MCF 10A (cell line): ENCODE data around the gene FZD8. TPM values are rescaled to one million over a fixed set of nuclear protein-coding genes. Genes with fewer than 3 reads are reported as not detected.

Source experiments
- BruUV-seq: library from RNA; stranded (reverse); fragments of 400-500 nt; replicated peaks from 2 replicates; lab custom pipeline; 2021; lab: Mats Ljungman, UMichigan
- CTCF ChIA-PET: fragments of 300-600 bp; sonication (Branson Sonifier 250); formaldehyde crosslinking; extraction: SDS; loops from one replicate; lab custom pipeline; 2021; ENCODE audit warnings: antibody characterized with exemption, inconsistent platforms; lab: Yijun Ruan, JAX
- POLR2A ChIA-PET: fragments of 300-600, 350-650 bp; sonication (Branson Sonifier 250); formaldehyde crosslinking; extraction: SDS; loops from one replicate; lab custom pipeline; 2020; ENCODE audit warnings: antibody characterized with exemption, inconsistent platforms; lab: Yijun Ruan, JAX
- DNase-seq: peaks from one replicate; pipeline ENCODE4 v3.0.0-alpha.2; 2018; ENCODE audit not compliant: unreplicated experiment
- H3K27ac Mint-ChIP-seq: one replicate; pipeline ENCODE4 v1.8.0; 2022; ENCODE audit warnings: mild to moderate bottlenecking, low read depth, mixed read lengths; ENCODE audit not compliant: unreplicated experiment
- H3K27me3 Mint-ChIP-seq: one replicate; pipeline ENCODE4 v1.8.0; 2022; ENCODE audit warnings: mixed read lengths; ENCODE audit not compliant: insufficient read depth, unreplicated experiment
- H3K36me3 Mint-ChIP-seq: one replicate; pipeline ENCODE4 v1.8.0; 2022; ENCODE audit warnings: mild to moderate bottlenecking, moderate library complexity, mixed read lengths; ENCODE audit not compliant: insufficient read depth, unreplicated experiment
- H3K4me1 Mint-ChIP-seq: one replicate; pipeline ENCODE4 v1.8.0; 2022; ENCODE audit warnings: mixed read lengths; ENCODE audit not compliant: insufficient read depth, unreplicated experiment
- H3K4me3 Mint-ChIP-seq: one replicate; pipeline ENCODE4 v1.8.0; 2022; ENCODE audit warnings: mild to moderate bottlenecking, moderate library complexity, mixed read lengths; ENCODE audit not compliant: unreplicated experiment
- H3K9me3 Mint-ChIP-seq: one replicate; pipeline ENCODE4 v1.8.0; 2022; ENCODE audit warnings: mixed read lengths; ENCODE audit not compliant: unreplicated experiment
- intact Hi-C: fragments of 100-400 bp; cut with micrococcal nuclease; formaldehyde crosslinking; loops from 2 replicates; pipeline ENCODE4 v1.14.1; 2022
- total RNA-seq: library from RNA; stranded (reverse); gene quantifications from 2 replicates; pipeline ENCODE4 v1.2.3, GENCODE V29; 2022
- TF ChIP-seq, protein P1 (sequence below): fragments of 200-600 bp; IDR thresholded peaks from one replicate; pipeline ENCODE4 v1.8.0; 2022; ENCODE audit warnings: antibody characterized with exemption, mild to moderate bottlenecking; ENCODE audit not compliant: unreplicated experiment

The FZD8 gene
- total RNA-seq, 1 experiment from 2014 or later: 9.8 TPM

DNA sequence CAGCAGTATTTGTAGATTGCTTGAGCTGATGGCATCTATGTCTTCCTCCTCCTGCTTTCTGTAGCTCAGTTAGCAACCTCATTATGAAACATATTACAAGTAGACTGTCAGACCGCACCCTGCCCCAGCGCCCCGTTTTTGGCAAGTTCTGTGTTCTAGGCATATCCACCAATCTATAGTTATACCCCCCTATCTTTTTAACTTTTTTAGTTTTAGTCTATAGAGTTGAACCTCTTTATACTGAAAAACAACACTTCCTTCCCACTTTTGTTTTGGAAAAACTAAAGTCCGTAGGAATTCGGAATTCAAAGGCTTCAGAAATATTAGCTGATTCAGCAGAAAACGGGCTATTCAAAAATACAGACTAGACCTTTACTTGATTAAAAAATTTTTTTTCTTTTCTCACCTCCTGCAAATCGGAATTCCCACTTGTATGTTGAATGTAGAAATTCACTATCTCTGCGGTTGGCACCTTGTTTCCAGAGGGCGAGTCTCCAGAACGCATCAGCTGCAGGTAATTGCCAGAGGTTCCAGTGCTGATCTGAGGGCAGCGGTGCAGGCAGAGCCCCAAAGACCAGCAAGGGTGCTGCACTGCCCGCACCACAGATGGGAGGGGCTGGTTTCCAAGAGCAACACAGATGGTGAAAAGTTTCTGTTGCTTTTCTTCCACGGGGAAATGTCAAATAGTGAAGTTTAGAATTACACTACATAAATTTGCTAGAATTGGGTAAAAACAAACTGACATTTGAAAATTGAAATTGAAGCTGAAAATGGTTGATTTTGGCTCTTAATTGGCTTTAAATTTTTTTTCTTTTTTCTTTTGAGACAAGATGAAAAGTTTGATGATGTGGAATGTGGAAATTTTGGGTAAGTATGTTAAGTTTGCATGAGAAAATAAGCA is 2.2 kb upstream of the FZD8 start:
- Mint-ChIP-seq H3K9me3 (no peaks in the 10 kb centered on the region), H3K4me3 (peak overlapping the region; percentile 85), H3K36me3 (peaks cover 22% of the 10 kb centered on the region), H3K27me3 (no peaks in the 10 kb centered on the region), H3K27ac (no peak overlapping the region), H3K4me1 (peaks cover 6% of the 10 kb centered on the region)
- TF ChIP-seq, protein P1, sequence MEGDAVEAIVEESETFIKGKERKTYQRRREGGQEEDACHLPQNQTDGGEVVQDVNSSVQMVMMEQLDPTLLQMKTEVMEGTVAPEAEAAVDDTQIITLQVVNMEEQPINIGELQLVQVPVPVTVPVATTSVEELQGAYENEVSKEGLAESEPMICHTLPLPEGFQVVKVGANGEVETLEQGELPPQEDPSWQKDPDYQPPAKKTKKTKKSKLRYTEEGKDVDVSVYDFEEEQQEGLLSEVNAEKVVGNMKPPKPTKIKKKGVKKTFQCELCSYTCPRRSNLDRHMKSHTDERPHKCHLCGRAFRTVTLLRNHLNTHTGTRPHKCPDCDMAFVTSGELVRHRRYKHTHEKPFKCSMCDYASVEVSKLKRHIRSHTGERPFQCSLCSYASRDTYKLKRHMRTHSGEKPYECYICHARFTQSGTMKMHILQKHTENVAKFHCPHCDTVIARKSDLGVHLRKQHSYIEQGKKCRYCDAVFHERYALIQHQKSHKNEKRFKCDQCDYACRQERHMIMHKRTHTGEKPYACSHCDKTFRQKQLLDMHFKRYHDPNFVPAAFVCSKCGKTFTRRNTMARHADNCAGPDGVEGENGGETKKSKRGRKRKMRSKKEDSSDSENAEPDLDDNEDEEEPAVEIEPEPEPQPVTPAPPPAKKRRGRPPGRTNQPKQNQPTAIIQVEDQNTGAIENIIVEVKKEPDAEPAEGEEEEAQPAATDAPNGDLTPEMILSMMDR: no peak
- intact Hi-C loops: loop anchor here (5.0 to 10.0 kb wide), 3 partner anchors 581 to 961 kb away; no protein-coding TSS in a partner anchor
- ChIA-PET CTCF (interaction anchor here (0.6 to 1.1 kb wide), 3 partner anchors 97 to 884 kb away, joined by 3 to 4 read pairs (median 3); no protein-coding TSS in a partner anchor), POLR2A (interaction anchor here (0.8 to 1.1 kb wide), 3 partner anchors 1096 to 1135 kb away, joined by 3 to 6 read pairs (median 4); no protein-coding TSS in a partner anchor)
- BruUV-seq: TSS peak; percentile 29
- no peak for DNase-seq

DNA sequence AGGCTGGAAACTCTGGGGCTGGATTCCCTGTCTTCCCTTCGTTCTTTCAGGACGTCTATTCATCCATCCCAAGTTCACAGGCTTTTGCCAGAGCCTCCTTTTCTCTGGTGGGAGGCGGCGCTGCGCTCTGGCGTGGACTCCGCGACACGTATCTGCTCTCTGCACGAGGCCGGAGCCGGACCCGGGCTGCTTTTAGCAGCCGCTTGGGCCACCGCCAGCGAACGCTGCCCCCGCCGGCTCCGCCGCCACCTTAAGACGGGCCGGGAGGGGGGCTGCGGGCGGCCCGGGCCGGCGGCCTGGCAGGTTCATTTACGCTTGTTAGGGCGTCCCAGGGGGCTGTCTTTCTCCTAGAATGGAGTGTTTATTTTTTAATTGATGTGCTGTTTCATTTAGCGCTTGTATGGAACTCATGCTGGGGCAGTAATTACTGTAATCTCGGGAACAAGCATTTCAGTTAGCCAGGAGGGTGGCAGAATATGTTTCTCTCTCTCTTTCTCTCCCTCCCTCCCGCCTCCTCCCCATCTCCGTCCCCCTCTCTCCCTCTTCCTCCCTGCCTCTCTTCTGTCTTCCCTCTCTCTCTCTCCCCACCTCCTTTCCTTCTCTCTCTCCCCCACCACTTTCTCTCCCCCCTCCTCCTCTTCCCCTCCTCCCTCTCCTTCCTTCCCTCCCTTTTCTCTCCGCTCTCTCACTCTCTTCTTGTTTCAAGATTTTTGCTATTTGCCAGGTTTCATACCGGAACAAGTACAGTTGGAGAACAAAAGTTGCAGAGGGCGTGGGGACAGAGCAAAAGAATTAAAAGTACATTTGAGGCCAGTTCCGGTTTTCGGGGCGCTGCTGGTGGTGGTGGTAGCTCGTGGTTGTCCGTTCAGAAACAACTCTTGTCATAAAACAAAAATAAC is 1.3 kb upstream of the FZD8 start:
- no peak overlapping the region for H3K27ac Mint-ChIP-seq
- CTCF ChIA-PET: interaction anchor here (0.6 to 1.1 kb wide), 3 partner anchors 98 to 885 kb away, joined by 3 to 4 read pairs (median 3); no protein-coding TSS in a partner anchor
- TF ChIP-seq, protein P1: no peak
- intact Hi-C loops: loop anchor here (2.0 to 10.0 kb wide), 5 partner anchors 581 to 1135 kb away; no protein-coding TSS in a partner anchor
- no peaks in the 10 kb centered on the region for H3K9me3 Mint-ChIP-seq
- POLR2A ChIA-PET: interaction anchor here (0.9 to 1.1 kb wide), 2 partner anchors 1097 to 1136 kb away, joined by 4 to 6 read pairs; no protein-coding TSS in a partner anchor
- DNase-seq: peak; percentile 33
- H3K36me3 Mint-ChIP-seq: peaks cover 31% of the 10 kb centered on the region
- H3K4me3 Mint-ChIP-seq: peak overlapping the region; percentile 85
- no TSS peak for BruUV-seq
- H3K27me3 Mint-ChIP-seq: no peaks in the 10 kb centered on the region
- peaks cover 6% of the 10 kb centered on the region for H3K4me1 Mint-ChIP-seq

DNA sequence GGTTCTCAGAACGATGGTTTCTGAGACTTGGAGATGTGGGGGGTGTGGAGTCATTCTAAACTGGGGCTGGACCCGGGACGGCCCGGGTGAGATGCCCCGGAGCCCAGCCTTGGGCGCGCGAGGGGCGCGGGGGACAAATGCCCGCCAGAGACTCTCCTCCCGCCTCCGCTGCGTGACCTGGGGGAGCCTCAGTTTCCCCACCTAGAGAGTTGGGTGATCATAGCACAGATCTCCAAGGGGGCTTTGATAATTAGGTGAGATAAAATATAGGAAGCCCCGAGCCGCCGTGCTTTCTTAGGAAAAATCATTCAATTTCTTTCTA is 658 bp upstream of the FZD8 start:
- Mint-ChIP-seq H3K4me3 (peak overlapping the region; percentile 85), H3K27me3 (no peaks in the 10 kb centered on the region), H3K36me3 (peaks cover 37% of the 10 kb centered on the region), H3K4me1 (peaks cover 6% of the 10 kb centered on the region), H3K27ac (peak overlapping the region; percentile 31), H3K9me3 (no peaks in the 10 kb centered on the region)
- TF ChIP-seq, protein P1: no peak
- ChIA-PET CTCF (no interaction called here), POLR2A (no interaction called here)
- no peak for DNase-seq
- no TSS peak for BruUV-seq
- intact Hi-C loops: loop anchor here (1.0 to 10.0 kb wide), 6 partner anchors 582 to 1136 kb away; no protein-coding TSS in a partner anchor
